VCaP (cell line): ENCODE data around the gene ZNF691.

Source experiments
- H3K27ac ChIP-seq: fragments of 450-650 bp; 2 replicates; pipeline ENCODE4 v1.5.1; 2017
- TF ChIP-seq, protein P1 (sequence below): fragments of 450-650 bp; conservative IDR thresholded peaks from 2 replicates; pipeline ENCODE4 v1.5.1; 2017; ENCODE audit warnings: mild to moderate bottlenecking, moderate library complexity

The ZNF691 gene

DNA sequence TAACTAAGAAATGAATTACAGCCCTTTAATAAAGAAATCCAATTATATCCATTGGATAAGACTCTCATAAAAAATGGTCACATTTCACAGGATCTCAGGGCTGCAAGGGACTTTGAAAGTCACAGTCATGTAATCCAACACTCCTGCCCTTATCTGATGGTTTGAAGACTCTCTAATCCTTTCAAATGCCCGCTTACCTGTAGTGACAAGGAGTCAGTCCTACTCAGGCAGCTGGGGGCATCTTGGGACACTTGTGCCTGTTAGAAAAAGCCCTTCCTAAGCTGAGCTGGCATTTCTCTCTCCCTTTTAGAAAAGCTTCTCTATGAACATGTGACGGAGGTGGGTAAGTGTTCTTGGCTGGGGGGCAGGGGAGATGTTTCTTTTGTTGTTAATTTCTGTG lies 11.0 kb upstream of the ZNF691 start:
- H3K27ac ChIP-seq = no peak overlapping the region
- TF ChIP-seq, protein P1, sequence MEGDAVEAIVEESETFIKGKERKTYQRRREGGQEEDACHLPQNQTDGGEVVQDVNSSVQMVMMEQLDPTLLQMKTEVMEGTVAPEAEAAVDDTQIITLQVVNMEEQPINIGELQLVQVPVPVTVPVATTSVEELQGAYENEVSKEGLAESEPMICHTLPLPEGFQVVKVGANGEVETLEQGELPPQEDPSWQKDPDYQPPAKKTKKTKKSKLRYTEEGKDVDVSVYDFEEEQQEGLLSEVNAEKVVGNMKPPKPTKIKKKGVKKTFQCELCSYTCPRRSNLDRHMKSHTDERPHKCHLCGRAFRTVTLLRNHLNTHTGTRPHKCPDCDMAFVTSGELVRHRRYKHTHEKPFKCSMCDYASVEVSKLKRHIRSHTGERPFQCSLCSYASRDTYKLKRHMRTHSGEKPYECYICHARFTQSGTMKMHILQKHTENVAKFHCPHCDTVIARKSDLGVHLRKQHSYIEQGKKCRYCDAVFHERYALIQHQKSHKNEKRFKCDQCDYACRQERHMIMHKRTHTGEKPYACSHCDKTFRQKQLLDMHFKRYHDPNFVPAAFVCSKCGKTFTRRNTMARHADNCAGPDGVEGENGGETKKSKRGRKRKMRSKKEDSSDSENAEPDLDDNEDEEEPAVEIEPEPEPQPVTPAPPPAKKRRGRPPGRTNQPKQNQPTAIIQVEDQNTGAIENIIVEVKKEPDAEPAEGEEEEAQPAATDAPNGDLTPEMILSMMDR = no peak

DNA sequence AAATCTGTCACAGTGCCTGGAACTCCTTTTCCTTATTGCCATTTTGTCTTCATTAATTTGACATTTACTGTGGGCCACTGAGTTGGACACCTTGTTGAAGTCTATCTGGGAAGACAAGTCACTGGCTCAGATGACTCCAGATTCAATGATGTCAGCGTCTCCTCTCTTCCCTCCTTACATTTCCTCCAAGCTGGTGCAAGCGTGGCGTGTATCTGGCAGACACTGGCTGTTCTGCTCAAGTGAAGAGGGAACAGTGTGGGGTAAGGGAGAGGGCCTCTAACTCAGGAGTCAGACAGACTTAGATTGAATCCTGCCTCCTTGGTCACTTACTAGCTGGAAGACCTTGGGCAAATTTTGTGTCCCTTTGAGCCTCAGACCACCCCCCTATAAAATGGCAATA lies 8.7 kb upstream of the ZNF691 start:
- H3K27ac ChIP-seq = no peak overlapping the region
- TF ChIP-seq, protein P1 = no peak

DNA sequence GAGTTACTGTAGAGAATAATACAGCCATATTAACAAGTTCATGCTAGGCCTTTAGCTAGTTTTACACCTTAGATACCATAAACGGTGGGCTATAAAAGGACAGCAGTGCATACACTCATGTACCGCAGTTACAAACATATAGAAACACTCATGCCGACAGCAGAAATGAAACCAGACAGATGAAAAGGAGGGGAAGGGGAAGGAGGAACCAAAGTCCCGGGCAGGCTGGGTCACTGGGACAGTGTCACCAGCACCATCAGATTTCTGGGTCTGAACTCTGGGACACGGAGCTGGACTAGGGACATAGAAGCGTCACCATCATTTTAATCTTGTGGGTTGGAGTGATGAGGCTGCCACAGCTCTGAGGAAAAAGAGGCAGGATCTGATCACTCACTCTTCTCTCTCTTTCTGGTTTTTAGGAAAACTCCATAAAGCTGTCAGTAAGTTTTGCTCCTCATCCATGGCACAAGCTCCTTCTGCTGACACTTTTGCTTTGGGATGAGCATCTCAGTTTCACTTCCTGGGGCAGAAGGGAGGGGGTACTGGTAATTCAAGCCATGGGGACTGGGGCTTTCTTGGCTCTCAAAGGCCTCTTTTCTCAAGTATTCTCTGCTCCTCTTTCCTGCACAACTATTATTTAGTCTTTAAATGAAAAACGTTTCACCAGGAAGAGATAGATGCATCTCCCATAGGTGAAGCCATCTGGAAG lies 7.8 kb upstream of the ZNF691 start:
- TF ChIP-seq, protein P1 = no peak
- H3K27ac ChIP-seq = no peak overlapping the region

DNA sequence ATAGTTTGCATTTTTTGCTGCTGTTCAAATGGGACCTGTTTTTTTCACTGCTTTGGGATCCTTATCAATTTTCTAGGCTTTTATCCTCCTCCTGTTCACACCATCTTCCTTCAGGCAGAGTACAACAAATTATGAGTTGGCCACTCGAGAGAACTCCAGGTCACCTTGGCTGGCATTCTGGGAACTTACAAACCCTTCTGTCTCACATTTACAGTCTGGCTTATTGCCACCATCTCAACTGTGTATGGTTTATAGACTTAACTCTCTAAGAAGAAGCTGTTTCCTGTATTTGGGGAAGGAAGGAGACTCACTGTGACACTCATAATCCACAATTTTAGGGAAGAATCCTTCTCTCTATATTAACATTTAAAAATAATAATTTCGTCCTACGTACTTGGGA lies 5.4 kb upstream of the ZNF691 start:
- peak overlapping the region; percentile 32; the same call in 1 of the 2 replicates for H3K27ac ChIP-seq
- TF ChIP-seq, protein P1 = no peak

DNA sequence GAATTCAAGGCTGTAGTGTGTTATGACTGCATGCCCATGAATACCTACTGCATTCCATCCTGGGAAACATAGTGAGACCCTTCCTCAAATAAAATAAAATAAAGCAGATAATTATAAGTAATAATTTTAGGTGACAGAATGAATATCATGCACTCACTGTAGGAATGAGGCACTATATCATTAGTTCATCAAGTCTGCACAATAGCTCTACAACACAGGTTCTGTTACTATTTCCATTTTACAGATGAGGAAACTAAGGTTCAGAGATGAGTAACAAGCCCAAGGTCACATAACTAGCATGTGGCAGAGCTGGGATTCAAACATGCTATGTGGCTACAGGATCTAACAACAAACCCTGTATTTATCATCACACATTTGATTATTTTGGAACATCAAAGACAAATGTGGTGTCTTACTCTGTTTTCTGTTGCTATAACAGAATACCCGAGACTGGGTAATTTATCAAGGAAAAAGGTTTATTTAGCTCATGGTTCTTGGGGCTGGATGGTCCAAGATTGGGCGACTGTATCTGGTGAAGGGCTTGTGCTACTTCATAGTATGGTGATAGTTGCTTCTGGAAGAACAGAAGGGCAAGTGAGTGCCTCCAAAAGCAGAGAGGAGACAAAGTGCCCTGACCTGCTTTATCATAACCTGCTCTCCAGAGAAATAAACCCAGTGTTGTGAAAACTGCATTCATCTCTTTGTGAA lies 4.8 kb upstream of the ZNF691 start:
- TF ChIP-seq, protein P1 = no peak

DNA sequence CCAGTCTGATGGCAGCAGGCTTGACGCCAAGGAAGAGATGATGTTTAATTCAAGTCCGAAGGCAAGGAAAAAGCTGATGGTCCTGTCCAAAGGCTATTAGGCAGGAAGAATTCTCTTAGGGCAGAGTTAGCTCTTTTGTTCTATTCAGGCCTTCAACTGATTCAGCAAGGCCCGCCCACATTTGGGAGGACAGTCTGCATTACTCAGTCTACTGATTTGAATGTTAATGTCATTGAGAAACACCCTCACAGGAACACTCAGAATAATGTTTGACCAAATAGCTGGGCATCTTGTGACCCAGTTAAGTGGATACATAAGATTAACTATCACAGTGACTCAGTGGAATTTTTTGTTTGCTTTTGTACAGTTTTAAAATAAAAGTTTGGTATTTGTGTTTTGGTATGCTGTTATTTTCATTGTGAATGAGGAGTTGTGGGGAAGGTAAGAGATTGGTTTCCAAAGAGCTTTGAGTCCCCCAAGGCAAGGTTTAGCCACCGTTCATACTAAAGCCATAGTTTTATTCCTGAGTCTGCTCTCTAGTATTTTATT lies 1.7 kb upstream of the ZNF691 start:
- no peak overlapping the region for H3K27ac ChIP-seq
- TF ChIP-seq, protein P1 = no peak

More for the DNA sequence above, 4.8 kb upstream of the ZNF691 start:
- peak overlapping the region; percentile 32; the same call in 1 of the 2 replicates for H3K27ac ChIP-seq

DNA sequence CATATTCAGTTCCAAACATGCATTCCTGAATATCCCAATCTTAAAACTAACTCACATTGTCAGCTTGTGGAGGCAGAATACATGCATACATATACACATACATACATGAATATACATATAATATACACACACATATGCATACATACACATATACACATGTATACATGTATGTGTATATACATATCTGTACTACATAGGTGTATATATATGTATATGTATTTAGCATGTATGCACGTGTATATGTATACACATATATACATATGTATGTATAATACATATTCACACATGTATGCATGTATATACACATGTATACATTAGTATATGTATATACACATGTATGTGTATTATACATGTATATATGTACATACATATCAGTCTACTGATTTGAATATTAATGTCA lies 1.2 kb upstream of the ZNF691 start:
- H3K27ac ChIP-seq = no peak overlapping the region
- TF ChIP-seq, protein P1 = no peak
